K562 (cell line): Measurements from ENCODE around the gene FAAH. TPM values are rescaled to one million over a fixed set of nuclear protein-coding genes. Genes with fewer than 3 reads are reported as not detected.
"Not testable (repeated sequence)": the region's sequence is repeated elsewhere in the genome, so short reads cannot be mapped to it uniquely, and the experiment has no call there.

Experiments used
- ATAC-seq: fragments of 200-7000 bp; cut with Tn5 transposase; 3 replicates; pipeline ENCODE4 v1.9.1; 2020; ENCODE audit warnings: moderate library complexity
- BruUV-seq: library from RNA; stranded (reverse); fragments of 400-500 nt; replicated peaks from 2 replicates; lab custom pipeline; 2021; lab: Mats Ljungman, UMichigan
- CTCF ChIA-PET: fragments of 300-600 bp; formaldehyde crosslinking; extraction: SDS; loops from one replicate; lab custom pipeline; 2021; ENCODE audit warnings: low intra/inter-chr PET ratio; lab: Yijun Ruan, JAX
- POLR2A ChIA-PET: fragments of 300-600, 350-650 bp; sonication (Branson Sonifier 250); formaldehyde crosslinking; extraction: SDS; loops from one replicate; lab custom pipeline; 2021; ENCODE audit warnings: antibody characterized with exemption, inconsistent platforms; lab: Yijun Ruan, JAX
- DNase-seq, 4 experiments: peaks; one replicate each; pipeline versions ENCODE4 v3.0.0 to v3.0.0-alpha.2; 2011 to 2018; ENCODE audit warnings: low spot score in 3 of 4, mixed read lengths in 3 of 4; ENCODE audit errors: extremely low read depth in 1 of 4
- FAIRE-seq: peaks from 2 replicates; lab custom pipeline; 2011; peaks lifted over from hg19 to GRCh38; lab: Jason Lieb, UNC
- H2AFZ ChIP-seq: 2 replicates; pipeline ENCODE4 v1.6.0; 2011; ENCODE audit warnings: low read depth, low read length, control low read depth, inconsistent platforms
- H3K27ac ChIP-seq: fragments of 200-600 bp; 3 replicates; pipeline ENCODE4 v1.8.0; 2011; ENCODE audit warnings: low read depth, mild to moderate bottlenecking, control low read depth, inconsistent platforms, low read length, moderate library complexity, mixed read lengths; ENCODE audit errors: extremely low read depth
- H3K27me3 ChIP-seq, 2 experiments: fragments of 300-600 bp in 1 of 2; 2 replicates in 1 of 2; 3 replicates in 1 of 2; pipeline versions ENCODE4 v1.6.0 to v1.8.0; 2011; ENCODE audit warnings: inconsistent platforms in 2 of 2, low read length in 2 of 2, mild to moderate bottlenecking in 1 of 2, mixed read lengths in 1 of 2, moderate library complexity in 1 of 2; ENCODE audit not compliant: control insufficient read depth in 2 of 2, insufficient read depth in 2 of 2
- H3K36me3 ChIP-seq: fragments of 300-600 bp; 3 replicates; pipeline ENCODE4 v1.8.0; 2011; ENCODE audit warnings: mild to moderate bottlenecking, low read length, inconsistent platforms; ENCODE audit not compliant: control insufficient read depth, insufficient read depth
- H3K4me1 ChIP-seq, 2 experiments: fragments of 200-600 bp in 1 of 2; replicated peaks in 1 of 2; 2 replicates in 1 of 2; 3 replicates in 1 of 2; pipeline versions ENCODE4 v1.5.1 to v1.8.0; 2011; ENCODE audit warnings: inconsistent platforms in 2 of 2, low read length in 2 of 2, mild to moderate bottlenecking in 1 of 2, mixed read lengths in 1 of 2, moderate library complexity in 1 of 2; ENCODE audit not compliant: control insufficient read depth in 2 of 2, insufficient read depth in 2 of 2
- H3K4me2 ChIP-seq: 2 replicates; pipeline ENCODE4 v1.6.1; 2011; ENCODE audit warnings: low read length, control low read depth, inconsistent platforms, mixed read lengths; ENCODE audit not compliant: insufficient read depth
- H3K4me3 ChIP-seq: fragments of 200-600 bp; sonication (generic), shearing (Covaris generic); 2 replicates; pipeline ENCODE4 v1.5.1; 2016; ENCODE audit warnings: control low read depth, inconsistent platforms
- H3K79me2 ChIP-seq: fragments of 200-600 bp; 3 replicates; pipeline ENCODE4 v1.8.0; 2011; ENCODE audit warnings: low read length, inconsistent platforms; ENCODE audit not compliant: control insufficient read depth, insufficient read depth
- H3K9ac ChIP-seq, 2 experiments: 2 replicates each; pipeline versions ENCODE4 v1.6.0 to v1.6.1; 2011; ENCODE audit warnings: low read depth in 2 of 2, low read length in 2 of 2, control low read depth in 1 of 2, inconsistent platforms in 1 of 2, mild to moderate bottlenecking in 1 of 2, mixed read lengths in 1 of 2; ENCODE audit not compliant: insufficient read depth in 1 of 2
- H3K9me1 ChIP-seq: one replicate; pipeline ENCODE4 v1.6.0; 2011; ENCODE audit warnings: inconsistent platforms, mild to moderate bottlenecking, low read length, moderate library complexity; ENCODE audit not compliant: control insufficient read depth, insufficient read depth
- H3K9me3 ChIP-seq: replicated peaks from 2 replicates; pipeline ENCODE4 v1.5.1; 2011; ENCODE audit warnings: low read depth, low read length, inconsistent platforms; ENCODE audit not compliant: control insufficient read depth, insufficient read depth
- H4K20me1 ChIP-seq: replicated peaks from 2 replicates; pipeline ENCODE4 v1.6.1; 2011; ENCODE audit warnings: low read length, inconsistent platforms, mixed read lengths; ENCODE audit not compliant: control insufficient read depth, insufficient read depth
- CHD1 ChIP-seq: fragments of 200-600 bp; sonication (generic); IDR thresholded peaks from one replicate; pipeline ENCODE4 v1.6.1; 2012; ENCODE audit warnings: mild to moderate bottlenecking, moderate library complexity, low read length, inconsistent platforms
- DDX20 ChIP-seq: fragments of 450-650 bp; IDR thresholded peaks from 2 replicates; pipeline ENCODE4 v1.6.1; 2016; ENCODE audit warnings: missing genetic modification characterization, low read depth, mild to moderate bottlenecking, missing compliant biosample characterization, moderate library complexity
- ELF1 ChIP-seq: fragments of 200-800 bp; sonication (Bioruptor generic); IDR thresholded peaks from 2 replicates; pipeline ENCODE4 v1.6.1; 2016; ENCODE audit warnings: missing genetic modification characterization, missing compliant biosample characterization
- MAX ChIP-seq: sonication (generic); formaldehyde crosslinking; IDR thresholded peaks from 2 replicates; pipeline ENCODE4 v1.9.0; 2022; ENCODE audit warnings: mild to moderate bottlenecking, missing genetic modification reagents
- MNT ChIP-seq, 2 experiments: fragments of 450-650 bp; conservative IDR thresholded peaks; 2 replicates each; pipeline ENCODE4 v1.6.1; 2017; ENCODE audit warnings: mild to moderate bottlenecking in 2 of 2, moderate library complexity in 2 of 2
- MYC ChIP-seq, 2 experiments: fragments of 250-450 bp in 1 of 2; sonication (Bioruptor Pico) in 1 of 2; IDR thresholded peaks; 2 replicates each; pipeline versions ENCODE4 v1.5.1 to v1.6.1; 2012 to 2021; ENCODE audit warnings: low read depth in 2 of 2, borderline replicate concordance in 1 of 2, improper control_type of control experiment in 1 of 2, low read length in 1 of 2, mild to moderate bottlenecking in 1 of 2, moderate library complexity in 1 of 2
- NR4A1 ChIP-seq, 2 experiments: fragments of 250-450 bp in 1 of 2; fragments of 450-650 bp in 1 of 2; sonication (Bioruptor Pico) in 1 of 2; IDR thresholded peaks; 2 replicates each; pipeline versions ENCODE4 v1.4.0 to v1.6.1; 2016 to 2020; ENCODE audit warnings: mild to moderate bottlenecking in 2 of 2, missing compliant biosample characterization in 1 of 2, missing genetic modification characterization in 1 of 2, moderate library complexity in 1 of 2
- SMAD2 ChIP-seq: fragments of 150-350 bp; IDR thresholded peaks from 2 replicates; pipeline ENCODE4 v1.6.1; 2014; ENCODE audit warnings: low read depth, mild to moderate bottlenecking, low read length
- WGBS: fragments of 100-300 bp; shearing (Covaris generic); methylation state at CpG from one replicate; pipeline ENCODE4 v1.1.6; 2016; ENCODE audit warnings: low coverage, mixed read lengths; ENCODE audit not compliant: insufficient coverage; ENCODE audit errors: missing lambda C conversion rate; 5-methylcytosine and 5-hydroxymethylcytosine counted together
- in situ Hi-C: fragments of 300-500 bp; cut with MboI; formaldehyde crosslinking; loops from 4 replicates; pipeline ENCODE4 v1.15.0; 2018; ENCODE audit warnings: inconsistent platforms, mixed read lengths
- intact Hi-C: fragments of 100-400 bp; cut with micrococcal nuclease; formaldehyde crosslinking; loops from 2 replicates; pipeline ENCODE4 v1.14.2; 2022
- polyA plus RNA-seq, 8 experiments: library from polyadenylated mRNA; depleted of rRNA in 4 of 8; stranded (reverse) in 5 of 8; unstranded in 3 of 8; fragments of >200 nt; fragmentation: Nextera tagmentation in 2 of 8; fragmentation: Illumina TruSeq in 1 of 8; extraction: Ambion mirVana in 2 of 8; extraction: Trizol in 1 of 8; gene quantifications; 2 replicates each; pipeline versions ENCODE4 v1.2.1 to v1.2.3, GENCODE V29; 2011 to 2014; ENCODE audit warnings: inconsistent platforms in 1 of 8, missing spikeins in 1 of 8
- total RNA-seq, 7 experiments: library from RNA; depleted of rRNA in 6 of 7; stranded (reverse); fragments of >200 nt in 6 of 7; fragmentation: Illumina TruSeq in 2 of 7; extraction: Trizol in 2 of 7; gene quantifications; 2 replicates each; pipeline versions ENCODE4 v1.2.1 to v1.2.3, GENCODE V29; 2011 to 2021; ENCODE audit warnings: low replicate concordance in 1 of 7

FAAH gene
- total and polyA plus RNA-seq, 9 of the 15 experiments (the other 6 are each of a cell fraction or from before 2014, with no cell fraction given): 0.06 to 1.1 (median 0.32) TPM

DNA sequence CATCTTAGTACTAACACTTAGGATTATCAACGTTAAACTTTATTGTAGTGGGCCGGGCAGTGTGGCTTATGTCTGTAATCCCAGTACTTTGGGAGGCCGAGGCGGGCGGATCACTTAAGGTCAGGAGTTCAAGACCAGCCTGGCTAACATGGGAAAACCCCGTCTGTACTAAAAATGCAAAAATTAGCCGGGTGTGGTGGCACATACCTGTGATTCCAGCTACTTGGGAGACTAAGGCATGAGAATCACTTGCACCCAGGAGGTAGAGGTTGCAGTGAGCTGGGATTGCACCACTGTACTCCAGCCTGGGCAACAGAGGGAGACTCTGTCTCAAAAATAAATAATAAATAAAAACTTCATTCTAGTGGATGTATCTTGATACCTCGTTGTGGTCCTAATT is 28.3 kb upstream of the FAAH start:
- ATAC-seq, intact Hi-C loops, CTCF ChIA-PET, H2AFZ ChIP-seq, in situ Hi-C loops, BruUV-seq, H3K4me3 ChIP-seq, H3K79me2 ChIP-seq, H3K9me3 ChIP-seq, H3K27ac ChIP-seq, H3K4me2 ChIP-seq, FAIRE-seq, H4K20me1 ChIP-seq, H3K27me3 ChIP-seq, H3K9me1 ChIP-seq, DNase-seq, H3K9ac ChIP-seq: not testable (repeated sequence)
- 90% methylated on average over 8 of the region's 8 CpGs for WGBS
- POLR2A ChIA-PET: interaction anchor here (1.7 kb wide), 1 partner anchor 18 kb away, joined by 6 read pairs; no protein-coding TSS in a partner anchor
- Histone ChIP-seq H3K4me1 (peaks cover 0 to 19% of the 10 kb centered on the region in 2 experiments; a peak in 3 of 5 replicates), H3K36me3 (peaks cover 69% of the 10 kb centered on the region)

DNA sequence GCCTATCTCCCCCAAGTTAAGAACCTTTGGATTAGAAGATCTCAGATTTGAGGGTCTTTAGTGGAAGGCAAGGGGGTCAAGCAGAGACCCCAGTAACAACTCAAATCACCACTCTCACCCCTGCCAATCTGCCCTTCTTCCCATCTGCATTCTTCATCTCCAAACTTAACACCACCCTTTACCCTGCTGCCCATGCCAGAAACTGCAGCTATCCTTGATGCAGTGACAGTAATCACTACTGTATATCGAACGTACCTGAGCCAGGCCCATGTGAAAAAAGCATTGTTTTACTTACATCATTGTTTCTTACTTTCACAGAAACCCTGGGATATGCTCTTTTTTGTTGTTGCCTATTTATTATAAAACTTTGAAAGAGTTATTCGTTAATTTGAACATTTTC is 27.0 kb upstream of the FAAH start:
- Histone ChIP-seq H2AFZ (no peak overlapping the region), H3K9me1 (no peaks in the 10 kb centered on the region), H3K27me3 (no peaks in the 10 kb centered on the region), H4K20me1 (0 out of 2 replicates have a peak, but pooled peaks cover 3% of the 10 kb centered on the region), H3K4me2 (no peak overlapping the region), H3K27ac (no peak overlapping the region), H3K4me3 (no peak overlapping the region), H3K4me1 (peaks cover 3 to 22% of the 10 kb centered on the region in 2 experiments; a peak in 3 of 5 replicates), H3K36me3 (peaks cover 56% of the 10 kb centered on the region), H3K79me2 (no peaks in the 10 kb centered on the region), H3K9me3 (no peaks in the 10 kb centered on the region), H3K9ac (no peak overlapping the region)
- FAIRE-seq: no peak
- no peak for DNase-seq
- ChIA-PET CTCF (no interaction called here), POLR2A (interaction anchor here (0.6 to 1.7 kb wide), 7 partner anchors 8 to 670 kb away, joined by 3 to 6 read pairs (median 3); no protein-coding TSS in a partner anchor)
- WGBS: 84% methylated on average over 3 of the region's 3 CpGs
- no peak for ATAC-seq
- TF ChIP-seq DDX20 (no peak), CHD1 (no peak), MAX (CRISPR knock-in tag) (no peak), ELF1 (tag) (no peak), NR4A1 (CRISPR knock-in tag; IDR thresholded peaks at IDR 0.05) (no peak), NR4A1 (tag; IDR thresholded peaks at IDR 0.05) (no peak), SMAD2 (no peak), MNT (conservative IDR thresholded peaks at IDR 0.05) (no peak), MYC (IDR thresholded peaks at IDR 0.05; ENCODE audit: low read depth, low read length) (no peak), MYC (CRISPR knock-in tag; IDR thresholded peaks at IDR 0.05; ENCODE audit: borderline replicate concordance, low read depth) (no peak)
- no TSS peak for BruUV-seq
- intact Hi-C loops: no loop called here
- in situ Hi-C loops: no loop called here
